IMR-90 (cell line): ENCODE data around the gene HFE. TPM values are rescaled to one million over a fixed set of nuclear protein-coding genes. Genes with fewer than 3 reads are reported as not detected.

Source experiments
- ATAC-seq: fragments of 200-7000 bp; cut with Tn5 transposase; 2 replicates; pipeline ENCODE4 v1.9.1; 2020; ENCODE audit warnings: low read depth, mild to moderate bottlenecking, moderate library complexity
- BruUV-seq: library from RNA; stranded (reverse); fragments of 400-500 nt; replicated peaks from 2 replicates; lab custom pipeline; 2021; lab: Mats Ljungman, UMichigan
- CTCF ChIA-PET: fragments of 300-600 bp; formaldehyde crosslinking; extraction: SDS; loops from one replicate; lab custom pipeline; 2021; ENCODE audit warnings: antibody characterized with exemption; lab: Yijun Ruan, JAX
- POLR2A ChIA-PET: fragments of 300-600 bp; sonication (Branson Sonifier 250); formaldehyde crosslinking; loops from one replicate; lab custom pipeline; 2022; ENCODE audit warnings: antibody characterized with exemption; ENCODE audit not compliant: unreplicated experiment; lab: Charles Lee
- DNase-seq: peaks from one replicate; pipeline ENCODE4 v3.0.0; 2013
- H2AFZ ChIP-seq: replicated peaks from 2 replicates; pipeline ENCODE3; 2013; ENCODE audit warnings: low read length, mild to moderate bottlenecking; ENCODE audit not compliant: poor library complexity
- H2AK5ac ChIP-seq: 2 replicates; pipeline ENCODE4 v1.6.1; 2013; ENCODE audit warnings: low read depth, low read length, inconsistent platforms
- H2AK9ac ChIP-seq: replicated peaks from 2 replicates; pipeline ENCODE3; 2013; ENCODE audit warnings: mild to moderate bottlenecking, low read depth, low read length, moderate library complexity; ENCODE audit not compliant: poor library complexity
- H2BK120ac ChIP-seq: 2 replicates; pipeline ENCODE4 v1.6.1; 2013; ENCODE audit warnings: low read depth, low read length, inconsistent platforms
- H2BK15ac ChIP-seq: 3 replicates; pipeline ENCODE4 v1.6.1; 2013; ENCODE audit warnings: low read depth, low read length, inconsistent platforms
- H2BK20ac ChIP-seq: 2 replicates; pipeline ENCODE4 v1.6.1; 2013; ENCODE audit warnings: low read depth, mild to moderate bottlenecking, inconsistent platforms, low read length, moderate library complexity
- H2BK5ac ChIP-seq: 2 replicates; pipeline ENCODE4 v1.6.1; 2013; ENCODE audit warnings: mild to moderate bottlenecking, low read depth, low read length, inconsistent platforms; ENCODE audit not compliant: poor library complexity, severe bottlenecking
- H3K14ac ChIP-seq: replicated peaks from 2 replicates; pipeline ENCODE4 v1.6.1; 2013; ENCODE audit warnings: low read depth, low read length, inconsistent platforms
- H3K18ac ChIP-seq: 2 replicates; pipeline ENCODE4 v1.6.1; 2013; ENCODE audit warnings: low read depth, low read length, control low read depth
- H3K23ac ChIP-seq: 2 replicates; pipeline ENCODE4 v1.6.1; 2013; ENCODE audit warnings: low read depth, low read length, inconsistent platforms
- H3K27ac ChIP-seq: 2 replicates; pipeline ENCODE4 v1.5.1; 2013; ENCODE audit warnings: mild to moderate bottlenecking, control low read depth, low read length; ENCODE audit not compliant: insufficient read depth
- H3K27me3 ChIP-seq: 2 replicates; pipeline ENCODE4 v1.6.1; 2013; ENCODE audit warnings: low read length; ENCODE audit not compliant: control insufficient read depth, insufficient read depth
- H3K36me3 ChIP-seq: 2 replicates; pipeline ENCODE4 v1.6.1; 2013; ENCODE audit warnings: low read length, mixed read lengths; ENCODE audit not compliant: control insufficient read depth, insufficient read depth
- H3K4ac ChIP-seq: 2 replicates; pipeline ENCODE4 v1.6.1; 2013; ENCODE audit warnings: low read depth, low read length, inconsistent platforms
- H3K4me1 ChIP-seq: 2 replicates; pipeline ENCODE4 v1.6.1; 2013; ENCODE audit warnings: low read length, mixed read lengths; ENCODE audit not compliant: control insufficient read depth, insufficient read depth
- H3K4me2 ChIP-seq: 2 replicates; pipeline ENCODE4 v1.6.1; 2013; ENCODE audit warnings: low read depth, mild to moderate bottlenecking, control low read depth, low read length, moderate library complexity
- H3K4me3 ChIP-seq: 2 replicates; pipeline ENCODE4 v1.5.1; 2013; ENCODE audit warnings: low read depth, mild to moderate bottlenecking, control low read depth, low read length, moderate library complexity; ENCODE audit not compliant: insufficient read depth
- H3K56ac ChIP-seq: 2 replicates; pipeline ENCODE4 v1.6.1; 2013; ENCODE audit warnings: low read length, inconsistent platforms; ENCODE audit not compliant: insufficient read depth; ENCODE audit errors: extremely low read depth
- H3K79me1 ChIP-seq, 2 experiments: 2 replicates each; pipeline ENCODE4 v1.6.1; 2013; ENCODE audit warnings: low read length in 2 of 2, inconsistent platforms in 1 of 2, low read depth in 1 of 2
- H3K9ac ChIP-seq: 2 replicates; pipeline ENCODE4 v1.6.1; 2013; ENCODE audit warnings: low read depth, low read length, control low read depth
- H3K9me1 ChIP-seq: 2 replicates; pipeline ENCODE4 v1.6.1; 2013; ENCODE audit warnings: low read length, inconsistent platforms; ENCODE audit not compliant: insufficient read depth
- H3K9me3 ChIP-seq: 2 replicates; pipeline ENCODE4 v1.6.1; 2013; ENCODE audit warnings: low read length; ENCODE audit not compliant: control insufficient read depth, insufficient read depth
- H4K20me1 ChIP-seq: 2 replicates; pipeline ENCODE4 v1.6.1; 2013; ENCODE audit warnings: low read length, inconsistent platforms; ENCODE audit not compliant: insufficient read depth
- H4K5ac ChIP-seq: 2 replicates; pipeline ENCODE4 v1.6.1; 2013; ENCODE audit warnings: mild to moderate bottlenecking, low read depth, low read length, control low read depth
- H4K8ac ChIP-seq, 2 experiments: 2 replicates each; pipeline ENCODE4 v1.6.1; 2013; ENCODE audit warnings: low read depth in 2 of 2, low read length in 2 of 2, control low read depth in 1 of 2, inconsistent platforms in 1 of 2
- H4K91ac ChIP-seq: 2 replicates; pipeline ENCODE4 v1.6.1; 2013; ENCODE audit warnings: low read depth, low read length, inconsistent platforms; ENCODE audit not compliant: insufficient read depth
- BHLHE40 ChIP-seq: fragments of 150-350 bp; IDR thresholded peaks from 2 replicates; pipeline ENCODE4 v1.6.1; 2016; ENCODE audit warnings: mild to moderate bottlenecking, low read depth, low read length
- CEBPB ChIP-seq: IDR thresholded peaks from 2 replicates; pipeline ENCODE4 v1.6.1; 2012; ENCODE audit warnings: low read depth, low read length, improper control_type of control experiment
- CHD1 ChIP-seq: IDR thresholded peaks from 2 replicates; pipeline ENCODE4 v1.6.1; 2012; ENCODE audit warnings: low read depth, low read length, improper control_type of control experiment
- FOS ChIP-seq: fragments of 150-350 bp; IDR thresholded peaks from 2 replicates; pipeline ENCODE4 v1.6.1; 2016; ENCODE audit warnings: low read depth, low read length
- MAFK ChIP-seq: IDR thresholded peaks from 2 replicates; pipeline ENCODE4 v1.6.1; 2012; ENCODE audit warnings: low read depth, low read length, improper control_type of control experiment
- MAZ ChIP-seq: IDR thresholded peaks from 2 replicates; pipeline ENCODE4 v1.6.1; 2012; ENCODE audit warnings: low read depth, mild to moderate bottlenecking, low read length, improper control_type of control experiment, moderate library complexity, borderline replicate concordance
- NFE2L2 ChIP-seq: fragments of 150-350 bp; IDR thresholded peaks from 2 replicates; pipeline ENCODE4 v1.6.1; 2016; ENCODE audit warnings: low read depth, mild to moderate bottlenecking, low read length
- RCOR1 ChIP-seq: IDR thresholded peaks from 2 replicates; pipeline ENCODE4 v1.6.1; 2012; ENCODE audit warnings: mild to moderate bottlenecking, low read length, improper control_type of control experiment; ENCODE audit not compliant: insufficient replicate concordance
- RFX5 ChIP-seq: IDR thresholded peaks from 2 replicates; pipeline ENCODE4 v1.8.0; 2012; ENCODE audit warnings: low read depth, mild to moderate bottlenecking, low read length, moderate library complexity
- SMC3 ChIP-seq: fragments of 150-350 bp; IDR thresholded peaks from 2 replicates; pipeline ENCODE4 v1.6.1; 2016; ENCODE audit warnings: low read depth, mild to moderate bottlenecking, antibody characterized with exemption, low read length, moderate library complexity
- USF2 ChIP-seq: fragments of 150-350 bp; IDR thresholded peaks from 2 replicates; pipeline ENCODE4 v1.6.1; 2017; ENCODE audit warnings: mild to moderate bottlenecking, antibody characterized with exemption, low read length, low read depth
- WGBS, 2 experiments: methylation state at CpG; one replicate each; pipeline versions ENCODE4 v1.1.5 to v1.1.7; 2013; ENCODE audit warnings: missing lambda C conversion rate in 2 of 2; ENCODE audit not compliant: insufficient read length in 1 of 2; ENCODE audit errors: extremely low coverage in 2 of 2; 5-methylcytosine and 5-hydroxymethylcytosine counted together
- dilution Hi-C: fragments of 300-500 bp; cut with HindIII; formaldehyde crosslinking; loops from one replicate; pipeline ENCODE4 v1.14.3; 2018; ENCODE audit warnings: low sequenced_read_pairs; ENCODE audit not compliant: unreplicated experiment
- in situ Hi-C: fragments of 300-500 bp; cut with MboI; formaldehyde crosslinking; loops from 3 replicates; pipeline ENCODE4 v1.14.3; 2019; ENCODE audit warnings: low sequenced_read_pairs, inconsistent platforms, mixed read lengths
- intact Hi-C: fragments of 100-400 bp; cut with micrococcal nuclease; formaldehyde crosslinking; loops from 2 replicates; pipeline ENCODE4 v1.10.0; 2022
- polyA plus RNA-seq, 3 experiments: library from polyadenylated mRNA; depleted of rRNA; stranded (reverse); fragments of >200 nt; gene quantifications; 2 replicates each; pipeline ENCODE4 v1.2.3, GENCODE V29; 2012; ENCODE audit warnings: low replicate concordance in 1 of 3
- total RNA-seq: library from RNA; depleted of rRNA; stranded (reverse); fragments of >200 nt; gene quantifications from 2 replicates; pipeline ENCODE4 v1.2.3, GENCODE V29; 2012
- TF ChIP-seq, protein P1 (sequence below): conservative IDR thresholded peaks from 2 replicates; pipeline ENCODE4 v1.5.1; 2012; ENCODE audit warnings: mild to moderate bottlenecking, low read depth, low read length, improper control_type of control experiment

The HFE gene
- total and polyA plus RNA-seq, 2 of the 4 experiments (the other 2 are of a cell fraction), result 14.9 to 15.7 TPM

- Histone ChIP-seq H3K23ac (no peak overlapping the region; the same call in 1 of the 2 replicates), H4K8ac (no peak overlapping the region), H2AK9ac (no peak overlapping the region), H3K27ac (no peak overlapping the region), H2BK5ac (no peak overlapping the region), H3K4me3 (no peak overlapping the region), H3K79me1 (peaks cover 13 to 35% of the 10 kb centered on the region in 2 experiments; a peak in 3 of 4 replicates), H4K5ac (no peak overlapping the region), H2AK5ac (no peak overlapping the region), H3K27me3 (no peaks in the 10 kb centered on the region), H2AFZ (no peak overlapping the region), H4K20me1 (peaks cover 25% of the 10 kb centered on the region), H4K91ac (no peak overlapping the region), H3K4me1 (peaks cover 4% of the 10 kb centered on the region), H3K9me3 (no peaks in the 10 kb centered on the region), H2BK20ac (no peak overlapping the region), H3K4me2 (no peak overlapping the region), H2BK120ac (no peak overlapping the region), H3K9me1 (peaks cover 4% of the 10 kb centered on the region; the same call in 1 of the 2 replicates), H3K36me3 (peaks cover 18% of the 10 kb centered on the region), H3K14ac (no peak overlapping the region), H3K4ac (no peak overlapping the region), H3K9ac (no peak overlapping the region), H2BK15ac (no peak overlapping the region; the same call in 2 of the 3 replicates), H3K56ac (no peak overlapping the region), H3K18ac (no peak overlapping the region)
- no TSS peak for BruUV-seq
- dilution Hi-C loops (no loop called here), in situ Hi-C loops (no loop called here), intact Hi-C loops (loop anchor here (2.0 kb wide), 1 partner anchor 15 kb away; no protein-coding TSS in a partner anchor)
- ATAC-seq (no peak), DNase-seq (no peak)
- ChIA-PET POLR2A (no interaction called here), CTCF (no interaction called here)
- no CpG with 5 or more reads among the region's 3 CpGs for WGBS, 2 experiments
- TF ChIP-seq SMC3 (no peak), FOS (no peak), USF2 (no peak), RCOR1 (no peak), NFE2L2 (no peak), MAFK (no peak), RFX5 (no peak), CEBPB (no peak), BHLHE40 (no peak), CHD1 (no peak), MAZ (no peak)
- TF ChIP-seq, protein P1, sequence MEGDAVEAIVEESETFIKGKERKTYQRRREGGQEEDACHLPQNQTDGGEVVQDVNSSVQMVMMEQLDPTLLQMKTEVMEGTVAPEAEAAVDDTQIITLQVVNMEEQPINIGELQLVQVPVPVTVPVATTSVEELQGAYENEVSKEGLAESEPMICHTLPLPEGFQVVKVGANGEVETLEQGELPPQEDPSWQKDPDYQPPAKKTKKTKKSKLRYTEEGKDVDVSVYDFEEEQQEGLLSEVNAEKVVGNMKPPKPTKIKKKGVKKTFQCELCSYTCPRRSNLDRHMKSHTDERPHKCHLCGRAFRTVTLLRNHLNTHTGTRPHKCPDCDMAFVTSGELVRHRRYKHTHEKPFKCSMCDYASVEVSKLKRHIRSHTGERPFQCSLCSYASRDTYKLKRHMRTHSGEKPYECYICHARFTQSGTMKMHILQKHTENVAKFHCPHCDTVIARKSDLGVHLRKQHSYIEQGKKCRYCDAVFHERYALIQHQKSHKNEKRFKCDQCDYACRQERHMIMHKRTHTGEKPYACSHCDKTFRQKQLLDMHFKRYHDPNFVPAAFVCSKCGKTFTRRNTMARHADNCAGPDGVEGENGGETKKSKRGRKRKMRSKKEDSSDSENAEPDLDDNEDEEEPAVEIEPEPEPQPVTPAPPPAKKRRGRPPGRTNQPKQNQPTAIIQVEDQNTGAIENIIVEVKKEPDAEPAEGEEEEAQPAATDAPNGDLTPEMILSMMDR, result no peak
Observed at GRCh38 chr6:26131618-26132017, 44.4 kb downstream of the HFE start.
